Omental fat pad (tissue), 4 donors: ENCODE data around the gene BAIAP2L1. TPM values are rescaled to one million over a fixed set of nuclear protein-coding genes. Genes with fewer than 3 reads are reported as not detected.

ENCODE experiments used
- ATAC-seq: fragments of 150-250 bp; one replicate; pipeline ENCODE4 v1.9.1; 2016; ENCODE audit warnings: mild to moderate bottlenecking, moderate library complexity; ENCODE audit not compliant: low FRiP score
- DNase-seq: peaks from one replicate; pipeline ENCODE4 v3.0.0-alpha.2; 2019; ENCODE audit warnings: low spot score
- total RNA-seq, 4 donors: library from RNA; depleted of rRNA; stranded (reverse); fragments of >200 nt; gene quantifications; one replicate each; pipeline ENCODE4 v1.1.0, GENCODE V29; 2016
- TF ChIP-seq, protein P1 (sequence below), 3 donors: fragments of 450-650 bp; IDR thresholded peaks; one replicate each; pipeline ENCODE4 v1.5.1; 2016 to 2017; ENCODE audit warnings: antibody characterized with exemption in 3 of 3, mild to moderate bottlenecking in 3 of 3, moderate library complexity in 2 of 3

Gene BAIAP2L1
- total RNA-seq, 4 donors from 2014 or later: 2.5 to 6.3 (median 3.0) TPM

DNA sequence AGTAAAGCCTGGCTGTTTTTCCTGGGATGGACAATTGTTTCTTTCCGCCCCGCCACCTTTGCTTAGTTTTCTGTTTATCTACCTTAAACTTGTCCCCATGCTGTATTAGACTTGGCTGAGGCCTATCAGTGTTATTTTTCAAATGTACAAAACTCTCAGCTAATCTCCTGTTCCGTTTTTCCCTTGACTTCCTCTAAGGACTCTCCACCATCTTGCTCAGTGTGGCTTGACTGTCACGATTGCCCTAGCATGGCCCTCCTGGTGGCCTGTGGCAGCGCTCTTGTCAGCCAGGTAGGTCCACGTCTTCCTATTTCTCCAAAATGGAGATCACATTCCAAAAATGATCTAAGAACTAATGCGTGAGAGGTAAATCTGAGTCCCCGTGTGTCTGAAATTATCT is 36.7 kb downstream of the BAIAP2L1 start:
- no peak for DNase-seq
- TF ChIP-seq, protein P1, sequence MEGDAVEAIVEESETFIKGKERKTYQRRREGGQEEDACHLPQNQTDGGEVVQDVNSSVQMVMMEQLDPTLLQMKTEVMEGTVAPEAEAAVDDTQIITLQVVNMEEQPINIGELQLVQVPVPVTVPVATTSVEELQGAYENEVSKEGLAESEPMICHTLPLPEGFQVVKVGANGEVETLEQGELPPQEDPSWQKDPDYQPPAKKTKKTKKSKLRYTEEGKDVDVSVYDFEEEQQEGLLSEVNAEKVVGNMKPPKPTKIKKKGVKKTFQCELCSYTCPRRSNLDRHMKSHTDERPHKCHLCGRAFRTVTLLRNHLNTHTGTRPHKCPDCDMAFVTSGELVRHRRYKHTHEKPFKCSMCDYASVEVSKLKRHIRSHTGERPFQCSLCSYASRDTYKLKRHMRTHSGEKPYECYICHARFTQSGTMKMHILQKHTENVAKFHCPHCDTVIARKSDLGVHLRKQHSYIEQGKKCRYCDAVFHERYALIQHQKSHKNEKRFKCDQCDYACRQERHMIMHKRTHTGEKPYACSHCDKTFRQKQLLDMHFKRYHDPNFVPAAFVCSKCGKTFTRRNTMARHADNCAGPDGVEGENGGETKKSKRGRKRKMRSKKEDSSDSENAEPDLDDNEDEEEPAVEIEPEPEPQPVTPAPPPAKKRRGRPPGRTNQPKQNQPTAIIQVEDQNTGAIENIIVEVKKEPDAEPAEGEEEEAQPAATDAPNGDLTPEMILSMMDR (IDR thresholded peaks at IDR 0.05): no peak
- ATAC-seq: no peak

DNA sequence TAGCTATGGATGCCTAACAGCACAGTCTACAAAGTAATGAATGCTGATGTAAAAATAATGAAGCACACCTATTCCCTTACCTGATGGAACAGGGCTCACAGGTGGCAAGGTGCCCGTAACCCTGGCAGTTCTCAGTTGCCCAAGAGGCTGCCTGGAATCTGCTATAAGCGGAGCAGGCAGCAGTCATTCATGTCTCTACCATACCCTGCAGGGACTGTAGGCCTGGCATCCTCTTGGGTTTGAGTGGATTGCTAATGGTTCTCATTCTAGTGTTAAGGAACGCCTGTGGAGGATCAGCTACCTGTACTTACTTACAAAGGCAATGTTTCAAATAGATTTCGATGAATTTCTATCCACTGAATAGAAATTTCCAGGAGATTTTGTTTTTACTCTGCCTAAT is 38.4 kb downstream of the BAIAP2L1 start:
- ATAC-seq (no peak), DNase-seq (no peak)
- TF ChIP-seq, protein P1 (IDR thresholded peaks at IDR 0.05): no peak

DNA sequence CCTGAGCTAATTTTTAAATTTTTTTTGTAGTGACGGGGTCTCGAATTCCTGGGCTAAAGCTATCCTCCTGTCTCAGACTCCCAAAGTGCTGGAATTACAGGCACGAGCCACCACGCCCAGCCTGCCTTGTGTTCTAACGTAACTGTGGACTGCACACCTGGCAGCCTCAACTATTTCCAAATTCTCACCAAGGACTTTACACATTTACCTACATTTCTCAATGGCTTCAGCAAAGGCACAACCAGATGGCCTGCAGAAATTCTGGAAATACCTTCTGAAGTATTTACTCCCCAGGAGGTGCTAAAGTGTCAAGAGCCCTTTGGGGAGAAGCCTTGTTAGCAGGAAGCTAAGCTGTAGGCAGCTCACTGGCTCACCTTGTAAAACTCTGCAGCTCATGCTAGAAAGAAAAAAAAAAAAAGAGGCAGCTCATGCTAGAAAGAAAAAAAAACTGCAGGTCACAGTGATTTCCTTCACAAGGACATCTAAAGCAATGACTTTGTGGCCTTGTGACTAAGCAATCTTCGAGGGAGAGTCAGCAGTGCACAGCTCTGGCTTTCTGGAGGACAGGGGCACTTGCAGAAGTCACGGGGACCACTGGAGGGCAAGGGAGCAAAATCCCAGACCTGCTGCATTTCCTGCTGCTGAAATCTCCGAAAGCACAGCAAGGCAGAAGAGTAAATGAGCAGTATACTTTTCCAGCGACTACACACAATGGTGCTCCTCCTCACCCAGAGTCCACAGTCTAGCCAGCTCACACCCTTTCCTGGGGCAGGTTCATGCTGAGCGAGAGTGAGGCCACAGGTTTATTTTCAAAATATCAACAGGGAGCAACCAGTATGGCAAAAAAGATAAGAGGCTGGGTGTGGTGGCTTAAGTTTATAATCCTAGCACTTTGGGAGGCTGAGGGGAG is 40.4 kb downstream of the BAIAP2L1 start:
- ATAC-seq (no peak), DNase-seq (no peak)
- TF ChIP-seq, protein P1 (IDR thresholded peaks at IDR 0.05): no peak

DNA sequence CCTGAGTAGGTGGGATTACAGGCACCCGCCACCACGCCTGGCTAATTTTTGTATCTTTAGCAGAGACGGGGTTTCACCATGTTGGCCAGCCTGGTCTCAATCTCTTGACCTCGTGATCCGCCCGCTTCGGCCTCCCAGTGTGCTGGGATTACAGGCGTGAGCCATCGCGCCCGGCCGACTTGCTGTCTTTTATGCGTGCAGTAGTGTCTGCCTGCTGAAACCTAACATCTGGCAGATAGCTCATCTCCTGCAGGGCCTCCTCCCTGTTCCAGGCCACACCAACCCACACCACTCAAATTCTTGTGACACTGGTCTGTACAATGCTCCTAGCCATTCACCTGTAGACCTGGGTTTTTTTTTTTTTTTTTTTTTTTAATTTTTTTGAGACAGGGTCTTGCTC is 41.5 kb downstream of the BAIAP2L1 start:
- no peak for ATAC-seq
- DNase-seq: no peak
- TF ChIP-seq, protein P1 (IDR thresholded peaks at IDR 0.05): no peak

DNA sequence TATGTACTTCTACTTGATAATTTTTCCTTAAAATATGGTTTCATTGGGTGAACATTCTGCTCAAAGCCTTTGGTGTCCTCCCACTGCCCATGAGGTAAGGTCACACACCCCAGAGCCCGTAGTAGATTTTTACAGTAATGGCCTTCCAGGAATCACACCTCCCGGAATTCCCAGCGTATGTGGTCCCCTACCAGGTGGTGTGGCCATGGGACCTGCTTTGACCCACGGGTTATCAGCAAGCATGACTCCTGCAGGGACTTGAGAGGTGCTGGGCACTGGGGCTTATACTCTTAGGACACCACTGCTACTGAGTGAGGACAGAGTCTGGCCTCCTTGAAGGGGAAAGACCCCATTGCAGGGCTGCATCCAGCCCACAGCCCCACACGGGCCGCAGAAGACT is 42.2 kb downstream of the BAIAP2L1 start:
- ATAC-seq (no peak), DNase-seq (no peak)
- TF ChIP-seq, protein P1 (IDR thresholded peaks at IDR 0.05): no peak

DNA sequence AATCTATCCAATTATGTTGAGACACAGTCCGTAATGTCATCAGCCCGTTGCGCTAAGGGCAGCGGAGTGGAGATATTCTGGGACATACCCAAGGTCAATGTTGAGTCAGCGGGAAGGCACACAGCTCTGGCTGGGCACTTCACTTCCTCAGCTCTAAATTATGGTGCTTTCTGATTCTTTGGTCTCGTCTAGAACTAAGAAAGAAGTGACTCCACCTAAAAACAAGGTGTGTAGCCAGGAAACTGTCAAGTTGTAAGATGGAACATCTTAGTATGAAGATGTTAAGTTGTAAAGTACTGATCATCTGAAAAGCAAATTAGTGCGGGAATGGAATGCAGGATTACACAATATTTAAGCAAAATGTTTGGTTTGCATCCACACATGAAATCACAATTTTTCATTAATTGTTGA is 43.1 kb downstream of the BAIAP2L1 start:
- ATAC-seq (peak; percentile 93), DNase-seq (peak; percentile 28)
- TF ChIP-seq, protein P1 (IDR thresholded peaks at IDR 0.05): no peak

DNA sequence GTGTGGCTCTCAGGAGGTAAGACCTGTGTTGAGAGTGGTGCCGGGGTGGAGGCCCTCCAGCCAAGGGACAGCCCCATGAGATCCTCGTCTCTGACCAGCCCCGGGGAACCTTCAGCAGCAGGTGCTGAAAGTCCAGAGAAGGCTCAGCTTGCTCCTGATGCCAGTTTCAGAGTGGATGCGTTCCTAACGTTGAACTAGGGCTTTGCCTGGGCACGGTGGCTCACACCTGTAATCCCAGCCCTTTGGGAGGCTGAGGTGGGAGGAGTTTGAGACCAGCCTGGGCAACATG is 45.7 kb downstream of the BAIAP2L1 start:
- ATAC-seq (no peak), DNase-seq (no peak)
- TF ChIP-seq, protein P1 (IDR thresholded peaks at IDR 0.05): no peak
